Uterus (tissue), 2 donors: ENCODE data around the gene PHF2.

Experiments
- CTCF ChIP-seq, 4 experiments: fragments of 200-600 bp in 2 of 4; fragments of 450-650 bp in 2 of 4; sonication (generic) in 2 of 4; IDR thresholded peaks; one replicate each; pipeline ENCODE4 v1.5.1; 2016 to 2019; ENCODE audit warnings: antibody characterized with exemption in 4 of 4, mild to moderate bottlenecking in 2 of 4, moderate library complexity in 1 of 4
- POLR2A ChIP-seq, 2 donors: fragments of 450-650 bp; IDR thresholded peaks; one replicate each; pipeline ENCODE4 v1.6.1; 2016; ENCODE audit warnings: antibody characterized with exemption in 2 of 2, mild to moderate bottlenecking in 1 of 2, moderate library complexity in 1 of 2

GRCh38 chr9:93668261-93668871 is 92.0 kb downstream of the PHF2 start:
- TF ChIP-seq CTCF (IDR thresholded peaks at IDR 0.05) (no peak), POLR2A (IDR thresholded peaks at IDR 0.05) (no peak)
